GM21717 (cell line): Measurements from ENCODE around the gene METTL1.

ENCODE experiments used
- ATAC-seq: cut with Tn5 transposase; IDR thresholded peaks from one replicate; pipeline ENCODE4 v1.9.1; 2021; ENCODE audit warnings: mild to moderate bottlenecking, moderate library complexity; ENCODE audit not compliant: unreplicated experiment

The METTL1 gene

DNA sequence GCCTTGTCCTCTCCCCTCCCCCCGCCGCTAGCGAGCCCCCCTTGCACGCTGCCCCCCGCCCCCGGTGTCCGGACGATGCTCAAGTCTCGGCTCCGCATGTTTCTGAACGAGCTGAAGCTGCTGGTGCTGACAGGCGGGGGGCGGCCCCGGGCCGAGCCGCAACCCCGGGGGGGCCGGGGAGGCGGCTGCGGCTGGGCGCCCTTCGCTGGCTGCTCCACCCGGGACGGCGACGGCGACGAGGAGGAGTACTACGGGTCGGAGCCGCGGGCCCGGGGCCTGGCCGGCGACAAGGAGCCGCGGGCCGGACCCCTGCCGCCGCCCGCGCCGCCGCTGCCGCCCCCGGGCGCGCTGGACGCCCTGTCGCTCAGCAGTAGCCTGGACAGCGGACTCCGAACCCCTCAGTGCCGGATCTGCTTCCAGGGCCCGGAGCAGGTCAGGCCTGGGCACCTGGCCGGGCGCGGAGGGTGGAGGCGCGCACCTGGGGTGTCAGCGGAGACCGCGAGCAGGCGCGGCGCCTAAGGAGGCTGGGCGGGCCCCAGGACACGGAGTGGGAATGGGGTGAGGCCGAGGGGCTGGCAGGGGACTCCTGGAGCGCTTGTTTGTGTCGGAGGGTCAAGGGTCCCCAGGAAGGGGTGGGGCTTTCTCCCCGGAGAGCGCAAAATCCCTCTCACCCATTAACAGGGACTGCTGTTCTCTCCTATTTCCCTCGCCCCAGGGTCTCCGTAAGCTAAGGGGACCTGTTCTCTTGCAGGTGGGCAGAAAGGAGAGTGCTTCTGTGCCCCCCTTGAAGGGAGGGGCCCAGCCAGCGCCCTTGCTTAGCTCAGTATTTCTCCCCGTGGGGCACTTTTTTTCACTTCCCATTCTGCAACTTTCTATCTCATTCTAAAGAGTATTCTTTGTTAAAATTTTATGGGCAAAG is 16.2 kb downstream of the METTL1 start:
- no peak for ATAC-seq

DNA sequence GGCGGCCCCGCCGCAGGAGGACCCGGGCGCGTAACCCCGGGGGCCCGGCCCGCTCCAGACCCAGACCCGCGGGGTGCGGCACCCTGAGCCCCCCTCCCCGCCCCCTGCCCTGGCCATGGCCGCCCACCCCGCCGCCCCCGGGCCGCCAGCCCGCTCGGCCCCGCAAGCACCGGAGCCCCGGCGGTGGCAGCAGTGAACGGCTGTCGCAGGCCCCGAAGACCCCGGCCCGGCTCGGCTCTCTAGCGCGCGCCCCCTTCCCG is 16.8 kb downstream of the METTL1 start:
- ATAC-seq: no peak

GRCh38 chr12:57754411-57755193 is 17.3 kb downstream of the METTL1 start, which contains the start of gene MARCHF9:
TSS of gene MARCHF9 (plus strand) at chr12:57755103. CDS start at chr12:57755529, 426 bp downstream.
- ATAC-seq: peak; percentile 46

DNA sequence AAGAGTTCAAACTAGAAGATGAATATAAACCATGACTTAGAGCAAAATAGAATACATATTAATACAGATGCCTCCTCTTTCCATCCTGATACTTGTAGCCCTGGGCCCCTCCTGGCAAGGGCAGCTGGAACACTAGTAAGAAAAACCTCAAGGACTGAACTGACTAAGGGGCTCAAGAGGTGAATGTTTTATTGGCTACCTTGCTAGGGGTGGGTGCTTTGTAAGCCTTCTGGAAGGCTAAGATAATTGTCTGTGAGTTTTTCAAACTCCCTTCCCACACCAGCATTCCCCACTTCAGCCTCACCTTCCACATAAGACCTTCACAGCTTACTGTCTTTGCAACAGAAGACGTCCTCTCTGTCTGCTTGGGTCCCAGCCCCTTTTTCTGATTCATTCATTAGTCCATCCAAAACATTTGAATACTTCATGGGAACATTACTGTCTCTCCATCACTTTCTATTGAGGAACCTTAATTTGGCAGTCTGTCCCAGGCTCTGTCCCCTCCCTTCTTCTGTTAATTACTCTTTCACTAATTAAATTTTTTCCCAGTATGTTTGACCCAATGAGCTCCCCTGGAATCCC is 18.1 kb downstream of the METTL1 start:
- ATAC-seq: no peak

DNA sequence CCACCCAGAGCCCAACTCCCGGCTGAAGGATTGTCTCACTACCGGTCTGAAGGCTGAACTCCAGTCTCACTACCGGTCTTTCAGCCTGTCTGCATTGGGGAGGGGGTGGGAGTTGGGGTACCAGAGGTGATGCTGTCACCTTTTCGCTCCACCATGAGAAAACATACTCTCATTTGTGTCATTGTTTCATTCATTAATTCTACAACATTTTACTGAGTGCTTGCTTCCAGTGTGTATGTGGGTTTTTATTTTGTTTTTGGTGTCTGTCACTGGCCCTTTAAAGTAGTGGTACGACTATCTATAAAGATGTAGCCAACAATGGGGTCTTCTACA is 19.3 kb downstream of the METTL1 start:
- no peak for ATAC-seq

- peak; percentile 65 for ATAC-seq
Measured at GRCh38 chr12:57751788-57752667, 19.9 kb downstream of the METTL1 start, which contains the start of gene CDK4. TSS of gene CDK4 (minus strand) at chr12:57752310. CDS start at chr12:57751717, 593 bp downstream.

DNA sequence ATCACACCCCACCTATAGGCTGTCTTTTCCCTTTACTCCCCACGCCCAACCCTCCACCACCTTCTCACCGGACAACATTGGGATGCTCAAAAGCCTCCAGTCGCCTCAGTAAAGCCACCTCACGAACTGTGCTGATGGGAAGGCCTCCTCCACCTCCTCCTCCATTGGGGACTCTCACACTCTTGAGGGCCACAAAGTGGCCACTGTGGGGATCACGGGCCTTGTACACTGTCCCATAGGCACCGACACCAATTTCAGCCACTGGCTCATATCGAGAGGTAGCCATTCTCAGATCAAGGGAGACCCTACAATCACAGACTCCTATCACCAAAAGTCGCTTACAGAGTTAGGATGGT is 20.5 kb downstream of the METTL1 start:
- no peak for ATAC-seq

- ATAC-seq: no peak
Measured at GRCh38 chr12:57750561-57751431, 21.1 kb downstream of the METTL1 start.

DNA sequence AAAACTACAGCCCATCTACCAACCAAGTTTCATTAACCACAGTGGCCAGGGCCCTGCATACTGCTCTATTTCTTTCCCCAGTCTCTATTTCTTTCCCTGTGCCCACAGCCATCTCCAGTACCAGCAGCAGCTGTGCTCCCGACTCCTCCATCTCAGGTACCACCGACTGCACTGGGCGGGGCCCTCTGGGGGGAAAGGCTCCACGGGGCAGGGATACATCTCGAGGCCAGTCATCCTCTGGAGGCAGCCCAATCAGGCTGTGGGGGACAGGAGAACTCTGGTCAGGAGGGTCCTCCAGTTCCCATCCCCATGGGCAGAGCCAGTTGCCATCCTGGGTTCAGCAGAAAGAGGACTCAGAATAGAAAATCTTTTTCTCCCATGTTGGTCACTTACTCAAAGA is 22.8 kb downstream of the METTL1 start:
- no peak for ATAC-seq

DNA sequence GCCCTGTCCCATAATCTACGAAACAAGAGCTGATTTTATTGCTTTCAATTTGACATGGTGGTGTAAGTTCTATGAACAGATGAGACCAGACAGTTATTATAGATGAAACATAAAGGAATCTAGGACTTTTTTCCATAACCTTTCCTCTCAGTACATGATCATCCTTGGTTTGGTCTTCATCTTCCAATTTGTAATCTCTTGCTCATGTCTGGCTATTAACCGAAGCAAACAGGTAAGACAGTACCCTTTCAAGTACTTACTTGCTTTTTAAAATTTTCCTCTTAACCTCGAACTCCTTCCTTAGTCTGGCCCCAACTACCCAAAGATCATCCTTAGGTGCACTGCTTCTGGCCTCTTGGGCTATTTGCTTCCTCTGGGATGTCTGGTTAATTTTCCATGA is 25.9 kb downstream of the METTL1 start:
- no peak for ATAC-seq

DNA sequence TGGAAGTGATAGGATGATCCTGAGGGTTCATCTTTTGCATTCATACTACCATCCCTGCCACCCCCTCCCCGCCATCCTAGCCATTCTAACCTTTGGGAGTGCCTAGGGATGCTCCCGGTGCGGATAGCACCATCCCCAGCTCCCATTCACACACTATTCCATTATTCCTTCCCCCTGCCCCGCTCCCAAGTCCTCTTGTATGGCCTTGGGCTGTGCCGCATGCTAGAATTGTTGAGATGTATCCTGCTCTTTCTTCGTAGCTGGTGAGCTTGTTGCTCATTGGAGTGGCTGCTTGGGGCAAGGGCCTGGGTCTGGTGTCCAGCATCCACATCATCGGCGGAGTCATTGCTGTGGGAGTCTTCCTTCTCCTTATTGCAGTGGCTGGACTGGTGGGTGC is 26.4 kb downstream of the METTL1 start:
- no peak for ATAC-seq

- peak; percentile 74 for ATAC-seq
Measured at GRCh38 chr12:57744777-57745484, 27.0 kb downstream of the METTL1 start, which contains the start of gene TSPAN31. TSS of gene TSPAN31 (plus strand) at chr12:57745039. CDS start at chr12:57745155, 116 bp downstream.

DNA sequence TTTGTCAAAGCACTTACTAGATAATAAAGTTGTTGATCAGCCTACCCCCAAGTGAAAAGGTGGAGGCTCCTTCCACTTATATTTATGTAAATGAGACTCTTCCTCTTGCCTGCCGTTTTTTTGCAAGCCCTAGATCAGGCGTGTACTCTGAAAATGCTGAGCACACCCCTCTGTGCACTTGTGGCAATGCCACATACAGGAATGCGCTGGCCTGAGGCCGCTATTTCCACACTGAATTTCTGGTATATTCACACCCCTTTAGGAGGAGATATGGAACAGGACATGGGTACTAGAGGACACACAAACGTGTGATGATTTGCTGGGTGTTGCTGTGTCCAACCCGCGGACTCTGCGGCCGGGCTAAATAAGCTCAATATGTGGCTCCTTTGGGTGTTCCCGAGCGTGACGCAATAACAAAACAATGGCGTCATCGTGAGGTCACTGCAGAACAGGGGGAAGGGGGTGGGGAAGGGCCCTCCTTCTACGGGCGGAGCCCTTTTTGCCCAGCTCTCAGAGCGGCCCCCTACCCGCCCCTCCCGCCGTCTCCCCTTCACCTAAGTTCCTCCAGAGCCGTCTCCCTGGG is 27.6 kb downstream of the METTL1 start:
- ATAC-seq: peak; percentile 31

DNA sequence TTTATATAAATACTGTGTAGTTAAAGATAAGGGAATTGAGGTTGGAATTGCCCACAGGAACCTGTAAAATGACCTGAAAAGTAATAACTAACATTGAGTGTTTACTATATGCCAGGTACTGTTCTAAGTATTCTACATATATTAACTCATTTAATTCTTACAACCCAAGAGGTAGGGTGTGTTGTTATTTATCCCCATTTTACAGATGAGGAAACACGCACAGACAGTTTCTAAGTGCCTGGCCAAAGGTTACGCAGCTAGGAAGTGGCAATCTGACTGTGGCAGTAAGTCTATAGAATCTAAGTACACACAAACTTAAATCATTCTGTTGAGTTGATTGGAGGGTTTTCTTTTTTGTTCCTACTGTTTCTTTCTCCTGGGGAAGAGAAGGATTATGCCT is 28.1 kb downstream of the METTL1 start:
- no peak for ATAC-seq

DNA sequence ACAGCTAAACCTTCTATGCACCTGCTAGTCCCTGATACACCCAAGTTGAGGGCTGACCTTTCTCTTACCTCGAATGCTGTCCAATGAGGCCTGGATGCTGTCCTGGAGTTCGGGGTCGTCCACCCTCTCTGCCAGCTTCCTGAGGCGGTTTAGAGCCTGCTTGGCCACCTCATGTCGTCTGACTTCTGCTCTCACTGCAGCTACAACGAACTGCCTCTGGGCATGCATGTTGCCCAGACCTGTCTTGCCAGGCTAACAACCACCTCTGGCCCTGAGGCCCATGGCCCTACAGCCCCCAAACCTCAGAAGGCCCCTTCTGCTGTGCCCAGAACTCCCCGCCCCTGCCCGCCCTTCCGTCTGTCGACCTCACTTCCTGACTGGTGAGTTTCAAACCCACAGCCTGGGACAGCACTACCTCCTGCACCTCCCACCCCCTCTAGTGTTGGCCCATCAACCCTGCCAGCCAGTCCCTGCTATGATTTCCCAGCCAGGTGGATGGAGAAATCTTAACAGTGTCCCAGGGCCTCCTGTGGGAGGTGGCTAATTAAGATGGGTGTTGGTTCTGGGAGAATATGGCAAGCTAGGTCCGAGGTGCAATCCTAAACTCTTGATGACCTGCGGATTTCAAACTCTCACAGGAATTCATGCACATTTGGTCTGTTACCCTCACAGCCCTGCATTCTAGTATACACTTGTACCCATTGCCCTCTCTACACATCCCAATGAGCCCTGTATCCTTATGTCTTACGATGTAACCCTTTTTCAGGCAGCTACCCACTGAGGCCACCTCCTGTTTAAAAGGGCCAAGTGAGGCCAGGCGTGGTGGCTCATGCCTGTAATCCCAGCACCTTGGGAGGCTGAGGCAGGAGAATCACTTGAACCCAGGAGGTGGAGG is 29.8 kb downstream of the METTL1 start:
- peak; percentile 67 for ATAC-seq

GRCh38 chr12:57741413-57741789 is 30.5 kb downstream of the METTL1 start:
- ATAC-seq: no peak

- ATAC-seq: peak; percentile 40
Measured at GRCh38 chr12:57740656-57741412, 31.1 kb downstream of the METTL1 start.
